Measurements from ENCODE around the gene TRAF5.
"Not testable (repeated sequence)": the region's sequence is repeated elsewhere in the genome, so short reads cannot be mapped to it uniquely, and the experiment has no call there.

Gene TRAF5

DNA sequence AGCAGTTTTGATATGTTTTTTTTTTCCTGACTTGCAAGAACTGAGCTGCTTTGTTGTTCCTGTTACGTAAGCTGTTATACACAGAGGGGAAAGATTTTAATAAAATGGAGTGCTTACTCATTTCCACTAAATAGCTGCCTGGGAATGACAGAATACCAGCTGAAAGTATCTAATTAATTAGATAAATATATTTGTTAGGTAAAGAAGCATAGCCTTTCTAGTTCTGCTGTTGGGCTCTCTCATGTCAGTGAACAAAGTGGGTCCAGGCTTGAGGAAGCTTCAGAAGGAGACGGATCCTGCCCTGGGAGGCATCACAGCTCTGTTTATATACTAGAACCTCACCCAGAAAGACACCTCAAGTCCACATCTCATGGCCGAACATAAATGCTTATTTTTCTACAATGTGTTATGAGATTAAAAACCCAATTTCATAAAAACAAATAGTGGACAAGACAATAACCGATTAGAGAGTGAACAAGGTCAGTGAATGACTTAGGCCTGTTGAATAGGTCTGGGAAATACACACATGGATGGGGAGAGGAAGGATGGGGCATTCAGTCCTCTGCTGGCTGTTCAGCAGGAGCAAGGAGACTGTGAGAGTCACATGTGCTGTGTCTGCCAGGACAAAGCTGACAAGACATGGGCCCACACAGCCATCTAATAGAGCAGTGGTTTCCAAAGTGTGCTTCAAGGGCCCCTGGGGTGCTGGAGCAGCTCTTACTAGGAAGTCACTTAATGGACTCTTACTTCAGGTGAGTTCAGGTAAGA, 20.6 kb downstream of the TRAF5 start:
- no peak for DNase-seq (ENCODE audit: low read depth in 3 of 3)

DNA sequence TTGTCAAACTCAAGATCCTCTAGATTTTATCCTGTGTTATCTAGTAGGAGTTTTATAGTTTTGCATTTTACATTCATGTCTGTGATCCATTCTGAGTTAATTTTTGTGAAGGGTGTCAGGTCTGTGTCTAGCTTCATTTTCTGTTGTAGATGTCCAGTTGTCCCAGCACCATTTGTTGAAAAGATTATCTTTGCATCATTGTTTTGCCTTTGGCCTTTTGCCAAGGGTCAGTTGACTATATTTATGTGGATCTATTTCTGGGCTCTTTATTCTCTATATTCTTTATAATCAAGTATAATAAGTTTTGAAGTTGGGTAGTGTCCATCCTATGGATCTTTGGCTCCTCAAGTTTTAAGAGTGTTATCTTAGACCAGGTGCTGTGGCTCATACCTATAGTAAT, 21.9 kb downstream of the TRAF5 start:
- no peak for DNase-seq (ENCODE audit: low read depth in 3 of 3)

DNA sequence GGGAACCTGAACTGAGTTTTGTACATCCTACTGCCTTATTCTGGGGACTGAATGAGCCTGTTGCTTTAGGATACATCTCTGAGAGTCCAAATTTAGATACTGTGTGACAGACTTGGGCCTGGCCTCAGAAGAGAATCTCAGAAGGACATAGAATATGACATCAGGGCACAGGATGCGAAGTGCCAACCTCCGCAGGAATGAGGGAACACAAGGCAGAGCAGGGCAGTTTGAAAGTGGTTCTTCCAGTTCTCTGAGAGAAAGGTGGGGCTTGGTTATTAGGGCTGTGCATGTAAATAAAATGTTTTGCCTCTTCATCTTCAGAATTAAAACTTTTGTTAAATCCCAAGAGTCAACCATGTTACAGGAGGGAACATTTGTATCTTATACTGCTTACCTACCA, 23.1 kb downstream of the TRAF5 start:
- DNase-seq (ENCODE audit: low read depth in 3 of 3): no peak

DNA sequence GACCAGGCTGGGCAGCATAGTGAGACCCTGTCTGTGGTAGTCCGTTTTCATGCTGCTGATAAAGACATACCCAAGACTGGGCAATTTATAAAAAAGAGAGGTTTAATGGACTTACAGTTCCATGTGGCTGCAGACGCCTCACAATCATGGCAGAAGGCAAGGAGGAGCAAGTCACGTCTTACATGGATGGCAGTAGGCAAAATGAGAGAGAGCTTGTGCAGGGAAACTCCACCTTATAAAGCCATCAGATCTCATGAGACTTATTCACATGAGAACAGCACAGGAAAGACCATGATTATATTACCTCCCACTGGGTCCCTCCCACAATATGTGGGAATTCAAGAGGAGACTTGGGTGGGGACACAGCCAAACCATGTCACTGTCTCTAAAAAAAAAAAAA, 25.4 kb downstream of the TRAF5 start:
- DNase-seq (ENCODE audit: low read depth in 3 of 3): not testable (repeated sequence)

DNA sequence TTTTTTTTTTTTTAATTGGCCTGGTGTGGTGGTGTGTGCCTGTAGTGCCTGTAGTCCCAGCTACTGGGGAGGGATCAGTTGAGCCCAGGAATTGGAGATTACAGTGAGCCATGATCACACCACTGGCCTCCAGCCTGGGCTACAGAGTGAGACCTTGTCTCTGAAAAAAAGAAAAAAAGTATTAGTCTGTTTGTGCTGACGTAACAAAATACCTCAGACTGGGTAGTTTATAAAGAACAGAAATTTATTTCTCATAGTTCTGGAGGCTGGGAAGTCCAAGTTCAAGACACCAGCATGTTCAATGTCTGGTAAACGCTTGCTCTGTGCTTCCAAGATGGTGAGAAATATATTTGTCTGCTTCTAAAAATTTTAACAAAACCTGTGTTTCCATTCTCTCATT, 25.8 kb downstream of the TRAF5 start:
- DNase-seq (ENCODE audit: low read depth in 3 of 3): no peak

DNA sequence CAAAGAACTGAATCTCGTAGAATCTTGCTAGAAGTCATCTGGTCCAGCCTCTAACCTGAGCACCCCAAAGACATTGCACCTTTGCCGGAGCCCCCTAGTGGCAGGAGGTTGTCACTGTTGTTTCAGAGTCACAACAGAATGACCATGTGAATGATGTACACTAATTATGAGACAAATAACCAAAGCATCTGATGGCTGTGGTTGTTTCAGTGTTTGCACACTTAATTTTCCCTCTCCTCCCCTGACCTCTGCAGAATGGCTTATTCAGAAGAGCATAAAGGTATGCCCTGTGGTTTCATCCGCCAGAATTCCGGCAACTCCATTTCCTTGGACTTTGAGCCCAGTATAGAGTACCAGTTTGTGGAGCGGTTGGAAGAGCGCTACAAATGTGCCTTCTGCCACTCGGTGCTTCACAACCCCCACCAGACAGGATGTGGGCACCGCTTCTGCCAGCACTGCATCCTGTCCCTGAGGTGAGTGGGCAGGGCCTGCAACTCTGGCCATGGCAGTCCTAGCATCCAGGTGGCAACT, 26.4 kb downstream of the TRAF5 start:
- peak; percentile 37 to 55 (median 44) for DNase-seq (ENCODE audit: low read depth in 3 of 3)

DNA sequence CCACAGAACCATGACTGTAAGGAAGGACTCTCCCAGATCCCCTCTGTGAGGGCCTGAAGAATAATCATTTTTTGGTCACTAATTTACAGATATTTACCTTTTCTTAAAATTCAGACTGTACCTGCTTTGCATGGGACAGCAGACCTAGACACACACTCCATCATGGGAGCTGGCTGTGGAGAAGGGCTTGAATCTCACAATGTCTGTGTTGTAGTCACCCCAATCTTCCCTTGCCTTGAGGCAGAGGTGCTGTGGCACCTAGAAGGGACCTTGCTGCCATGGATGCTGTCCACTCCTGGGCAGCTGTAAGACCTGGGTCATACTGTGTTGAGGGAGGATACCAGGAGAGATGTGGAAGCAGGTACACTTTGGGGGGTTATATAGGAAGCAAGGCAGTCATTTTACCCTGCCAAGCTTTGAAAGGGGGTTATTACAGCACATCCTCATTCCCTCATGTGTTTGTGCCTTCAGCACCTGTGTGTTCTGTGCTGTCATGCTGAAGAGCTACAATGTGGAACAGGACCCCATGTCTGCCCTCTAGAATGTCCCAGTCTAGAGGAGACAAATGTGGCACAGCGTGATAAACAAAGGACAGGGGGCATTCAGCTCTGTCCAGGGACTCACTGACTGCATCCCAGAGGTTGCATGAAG, 27.1 kb downstream of the TRAF5 start:
- DNase-seq (ENCODE audit: low read depth in 3 of 3): no peak

DNA sequence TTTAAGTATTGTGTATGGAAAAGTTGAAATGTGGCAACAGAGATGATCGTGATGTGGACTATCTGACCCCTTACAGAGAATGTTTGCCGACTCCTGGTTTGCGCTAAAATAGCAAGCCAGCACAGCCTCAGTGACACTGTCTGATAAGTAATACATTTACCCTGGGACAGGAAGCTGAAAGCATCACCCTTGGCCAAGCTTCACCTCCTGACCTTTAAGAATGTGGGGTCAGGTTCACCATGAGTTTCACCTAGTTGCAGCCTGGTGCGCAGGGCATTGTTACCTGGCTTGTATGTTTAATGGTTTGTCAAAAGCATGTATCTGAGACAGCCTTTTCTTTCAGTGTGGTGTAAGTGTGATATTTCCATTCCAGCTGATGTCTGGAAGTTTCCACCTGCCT, 29.2 kb downstream of the TRAF5 start:
- no peak for DNase-seq (ENCODE audit: low read depth in 3 of 3)

DNA sequence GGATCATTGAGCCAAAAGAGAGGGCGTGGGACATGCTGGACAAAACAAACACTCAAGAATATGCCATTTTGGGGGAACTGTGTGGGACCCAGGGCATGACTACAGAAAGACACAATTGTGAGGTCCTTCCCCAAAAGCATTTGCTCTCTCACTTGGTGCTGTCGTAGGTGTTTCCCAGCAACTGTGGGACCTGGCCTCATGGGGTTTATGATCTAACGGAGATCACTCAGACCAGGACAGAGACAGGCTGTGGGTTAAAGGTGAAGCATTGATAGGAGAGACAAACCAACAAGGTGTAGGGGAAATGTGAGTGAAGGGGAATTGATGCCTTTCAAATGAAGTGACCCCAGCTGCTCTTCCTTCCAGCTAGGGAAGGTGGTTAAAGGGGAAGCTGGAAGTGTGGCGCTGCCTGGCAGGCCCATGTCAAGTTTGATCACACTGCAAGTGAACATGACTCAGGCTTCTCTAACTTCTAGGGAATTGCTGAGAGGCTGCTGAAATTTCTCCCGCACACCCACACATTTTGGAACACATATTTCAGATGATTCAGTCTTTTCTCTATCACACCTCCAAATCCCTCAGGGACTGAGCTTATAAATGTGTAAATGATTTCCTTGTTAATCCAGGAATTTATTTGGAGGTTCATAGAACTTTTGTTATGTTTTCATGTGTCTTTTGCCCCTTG, 30.2 kb downstream of the TRAF5 start:
- DNase-seq (ENCODE audit: low read depth in 3 of 3): no peak

- no peak for DNase-seq (ENCODE audit: low read depth in 3 of 3)
Observed at GRCh38 chr1:211358685-211359084, 32.1 kb downstream of the TRAF5 start.

- DNase-seq (ENCODE audit: low read depth in 3 of 3): no peak
Observed at GRCh38 chr1:211359876-211360275, 33.2 kb downstream of the TRAF5 start.

- DNase-seq (ENCODE audit: low read depth in 3 of 3): no peak
Observed at GRCh38 chr1:211361202-211361601, 34.6 kb downstream of the TRAF5 start.

- no peak for DNase-seq (ENCODE audit: low read depth in 3 of 3)
Observed at GRCh38 chr1:211369640-211370039, 43.0 kb downstream of the TRAF5 start.

GRCh38 chr1:211370669-211371068, 44.0 kb downstream of the TRAF5 start:
- no peak for DNase-seq (ENCODE audit: low read depth in 3 of 3)

GRCh38 chr1:211371406-211372105, 44.9 kb downstream of the TRAF5 start:
- no peak for DNase-seq (ENCODE audit: low read depth in 3 of 3)

GRCh38 chr1:211372463-211372862, 45.8 kb downstream of the TRAF5 start:
- no peak for DNase-seq (ENCODE audit: low read depth in 3 of 3)

- DNase-seq (ENCODE audit: low read depth in 3 of 3): no peak
Observed at GRCh38 chr1:211375146-211375818, 48.6 kb downstream of the TRAF5 start.

DNA sequence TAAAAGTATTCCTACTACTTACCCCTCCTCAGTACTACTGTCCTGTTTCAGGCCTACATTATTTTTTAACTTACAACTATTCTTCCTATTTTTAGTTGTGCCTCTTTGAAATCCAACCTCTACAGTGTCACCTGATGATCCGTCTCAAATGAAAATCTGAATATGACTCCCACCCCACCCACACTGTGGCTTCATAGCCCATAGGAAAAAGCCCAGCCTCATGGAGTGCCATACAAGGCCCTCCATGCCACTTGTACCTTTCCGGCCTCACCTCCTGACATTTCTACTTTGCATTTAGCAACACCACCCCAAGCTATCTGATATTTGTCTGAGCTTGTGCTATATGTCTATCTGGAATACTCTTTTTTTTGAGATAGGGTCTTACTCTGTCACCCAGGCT, 49.3 kb downstream of the TRAF5 start:
- DNase-seq (ENCODE audit: low read depth in 3 of 3): no peak

DNA sequence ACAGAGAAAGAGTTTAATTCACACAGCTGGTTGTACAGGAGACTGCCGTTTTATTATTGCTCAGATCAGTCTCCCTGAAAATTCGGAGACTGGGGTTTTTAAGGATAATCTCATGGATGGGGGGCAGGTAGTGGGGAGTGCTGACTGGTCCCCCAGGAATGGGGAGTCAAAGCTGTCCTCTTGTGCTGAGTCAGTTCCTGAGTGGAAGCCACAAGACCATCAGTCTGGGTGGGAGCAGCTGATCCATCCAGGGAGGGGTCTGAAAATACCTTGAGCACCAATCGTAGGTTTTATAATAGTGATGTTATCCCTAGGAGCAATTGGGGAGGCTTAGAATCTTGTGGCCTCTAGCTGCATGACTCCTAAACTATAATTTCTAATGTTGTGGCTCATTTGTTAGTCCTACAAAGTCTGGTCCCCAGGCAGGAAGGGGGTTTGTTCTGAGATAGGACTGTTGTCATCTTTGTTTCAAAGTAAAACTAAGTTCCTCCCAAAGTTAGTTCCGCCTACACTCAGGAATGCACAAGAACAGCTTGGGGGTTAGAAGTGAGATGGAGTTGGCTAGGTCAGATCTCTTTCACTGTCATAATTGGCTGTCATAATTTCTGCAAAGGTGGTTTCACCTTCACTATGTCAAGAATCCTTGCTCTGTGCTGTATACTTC, 50.3 kb downstream of the TRAF5 start:
- DNase-seq (ENCODE audit: low read depth in 3 of 3): no peak

- no peak for DNase-seq (ENCODE audit: low read depth in 3 of 3)
Observed at GRCh38 chr1:211377539-211378450, 51.2 kb downstream of the TRAF5 start.
